Non-pigmented ciliary epithelial cell (primary cell): Measurements from ENCODE around the gene ALOX12B.
"Not testable (repeated sequence)": the region's sequence is repeated elsewhere in the genome, so short reads cannot be mapped to it uniquely, and the experiment has no call there.

Experiments
- DNase-seq: peaks from one replicate; pipeline ENCODE4 v3.0.0-alpha.2; 2010; ENCODE audit warnings: low read depth

ALOX12B gene

DNA sequence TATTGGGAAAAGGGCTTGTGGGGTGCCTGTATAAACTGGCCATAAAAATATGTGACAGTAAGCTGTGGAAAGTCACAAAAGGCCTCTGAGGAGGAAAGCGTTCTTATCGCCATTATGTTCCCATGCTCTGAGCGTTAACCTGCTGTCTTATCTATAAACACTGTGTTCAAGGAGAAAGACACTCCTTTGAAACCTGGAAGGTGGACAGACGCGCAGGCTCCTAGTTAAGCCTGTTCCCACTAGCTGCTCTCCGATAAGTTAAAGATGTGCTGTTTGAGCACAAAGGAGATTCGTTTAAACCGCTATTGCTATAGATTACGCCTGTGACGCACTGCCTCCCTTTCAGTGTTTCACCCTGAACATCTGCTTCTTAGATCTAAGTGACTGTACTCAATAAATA, 5.2 kb downstream of the ALOX12B start:
- no peak for DNase-seq

GRCh38 chr17:8081876-8082275, 5.6 kb downstream of the ALOX12B start:
- DNase-seq, result no peak

GRCh38 chr17:8080799-8081219, 6.7 kb downstream of the ALOX12B start:
- no peak for DNase-seq

GRCh38 chr17:8080208-8080798, 7.2 kb downstream of the ALOX12B start:
- no peak for DNase-seq

GRCh38 chr17:8079291-8080207, 8.0 kb downstream of the ALOX12B start:
- no peak for DNase-seq

DNA sequence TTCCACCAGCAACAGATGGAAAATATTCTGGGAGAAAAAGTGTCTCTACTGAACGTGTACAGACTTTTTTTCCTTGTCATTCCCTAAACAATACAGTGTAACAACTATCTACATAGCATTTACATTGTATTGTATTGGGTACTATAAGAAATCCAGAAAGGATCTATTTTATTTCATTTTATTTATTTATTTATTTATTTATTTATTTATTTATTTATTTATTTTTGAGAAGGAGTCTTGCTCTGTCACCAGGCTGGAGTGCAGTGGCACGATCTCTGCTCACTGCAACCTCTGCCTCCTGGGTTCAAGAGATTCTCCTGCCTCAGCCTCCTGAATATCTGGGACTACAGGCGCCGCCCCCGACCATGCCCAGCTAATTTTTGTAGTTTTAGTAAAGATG, 9.6 kb downstream of the ALOX12B start:
- DNase-seq, result not testable (repeated sequence)

DNA sequence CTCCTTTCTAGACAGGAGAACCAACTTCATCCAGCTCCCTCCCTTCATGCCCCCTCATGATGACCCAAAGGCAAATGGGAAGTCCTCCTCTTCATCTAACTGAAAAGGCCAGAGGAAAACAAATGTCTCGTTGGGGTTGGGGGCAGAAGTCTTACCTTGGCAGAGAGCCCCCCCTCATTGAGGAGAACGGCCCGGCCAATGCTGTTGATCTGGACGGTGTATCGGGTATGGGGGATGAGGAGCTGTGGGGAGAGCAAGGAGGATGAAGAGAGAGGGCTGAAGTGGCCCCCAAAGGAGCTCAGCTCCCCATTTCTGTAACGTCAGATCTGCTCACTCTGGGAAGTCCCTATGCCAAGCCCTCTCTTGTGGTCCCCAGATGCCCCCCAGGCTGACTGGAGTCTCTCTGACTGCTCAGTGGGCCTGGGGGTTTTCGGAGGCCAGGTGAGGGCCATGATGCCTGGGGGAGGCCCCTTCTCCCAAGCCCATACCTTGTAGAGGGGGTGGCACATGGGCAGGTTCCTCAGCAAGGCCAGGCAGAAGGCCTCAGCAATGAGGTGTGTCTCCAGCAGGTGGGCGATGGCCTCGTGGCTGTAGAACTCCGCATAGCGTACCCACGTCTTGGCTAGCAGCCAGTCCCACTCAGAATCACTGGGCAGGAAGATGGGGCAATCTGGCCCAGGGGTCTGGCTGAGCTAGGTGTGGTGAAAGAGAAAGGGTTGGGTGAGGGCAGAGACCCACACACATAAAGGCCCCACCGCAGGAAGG, 10.8 kb downstream of the ALOX12B start:
- DNase-seq, result no peak

DNA sequence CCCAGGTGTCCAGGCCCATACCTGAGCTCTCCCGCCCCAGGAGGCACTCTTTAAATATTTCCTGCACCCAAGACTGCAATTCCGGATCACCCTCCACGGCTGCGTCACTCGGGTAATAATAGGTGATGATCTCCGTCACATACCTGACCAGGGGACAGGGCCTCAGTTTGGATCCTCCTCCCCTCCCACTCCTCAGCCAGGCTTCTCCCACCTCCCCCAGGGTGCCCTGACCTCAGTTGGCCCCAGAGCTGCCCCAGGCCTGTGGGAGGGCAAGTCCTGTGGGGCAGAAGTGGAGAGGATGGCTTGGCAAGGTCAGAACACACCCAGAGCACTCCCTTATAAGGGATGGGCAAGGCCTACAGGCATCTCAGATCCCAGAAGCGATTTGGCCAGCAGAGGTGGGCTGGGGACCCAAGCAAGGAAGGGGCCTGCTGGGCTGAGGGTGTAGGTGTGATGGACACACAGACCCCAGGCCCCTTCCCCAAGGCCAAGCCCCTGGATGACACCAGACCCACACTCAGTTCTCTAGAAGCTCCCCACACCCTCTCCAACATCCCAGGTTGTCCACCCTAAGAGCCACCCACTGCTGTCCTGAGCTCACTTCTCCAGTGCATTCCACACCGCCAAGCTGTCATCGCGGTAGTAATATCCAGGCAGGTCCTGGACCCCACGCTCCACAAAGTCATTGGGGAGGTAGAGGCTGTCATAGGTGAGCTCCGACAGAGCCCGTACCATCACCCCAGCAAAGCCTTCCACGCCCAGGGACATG, 11.8 kb downstream of the ALOX12B start:
- no peak for DNase-seq

DNA sequence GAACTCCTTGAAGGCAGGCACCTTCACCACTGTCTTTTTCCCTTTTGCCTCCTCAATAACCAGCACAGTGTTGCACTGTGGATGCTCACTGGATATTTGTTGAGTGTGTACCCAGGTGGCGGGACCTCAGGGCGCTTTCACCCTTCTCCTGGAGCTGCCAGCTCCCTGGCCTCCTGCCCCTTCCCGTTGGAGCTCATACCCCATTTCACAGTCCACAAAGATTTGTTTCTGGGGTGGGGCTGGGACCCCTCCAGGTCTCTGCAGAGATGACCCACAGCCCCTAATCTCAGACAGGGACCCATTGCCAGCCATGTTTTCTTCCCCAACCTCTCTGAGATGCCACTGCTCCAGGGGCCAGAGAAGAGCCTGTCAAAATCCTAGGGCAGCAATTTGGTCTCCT, 12.4 kb downstream of the ALOX12B start:
- DNase-seq, result no peak

- DNase-seq, result no peak
Measured at GRCh38 chr17:8074554-8074953, 13.0 kb downstream of the ALOX12B start.

GRCh38 chr17:8073627-8074484, 13.7 kb downstream of the ALOX12B start:
- no peak for DNase-seq

- no peak for DNase-seq
Measured at GRCh38 chr17:8072729-8073461, 14.6 kb downstream of the ALOX12B start.

GRCh38 chr17:8072341-8072728, 15.2 kb downstream of the ALOX12B start:
- no peak for DNase-seq

DNA sequence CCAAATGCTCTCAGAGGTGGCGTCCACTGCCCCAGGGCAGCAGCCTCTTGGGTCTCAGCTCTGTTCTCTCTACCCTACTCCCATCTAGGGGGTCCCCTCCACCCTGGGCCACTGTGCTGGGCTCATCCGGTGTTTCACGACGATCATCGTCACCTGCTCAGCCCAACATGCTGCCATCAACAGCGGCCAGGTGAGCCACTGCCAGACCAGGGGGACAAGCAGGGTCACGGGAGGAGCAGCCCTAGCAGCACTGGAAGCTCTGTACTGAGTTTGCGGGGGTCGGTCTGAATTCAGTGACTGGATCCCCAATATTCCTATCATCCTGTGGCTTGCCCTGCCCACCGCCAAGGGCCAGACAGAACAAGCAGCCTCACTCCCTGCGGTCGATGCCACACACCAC, 16.0 kb downstream of the ALOX12B start:
- no peak for DNase-seq

GRCh38 chr17:8069587-8069860, 18.0 kb downstream of the ALOX12B start:
- no peak for DNase-seq

- DNase-seq, result no peak
Measured at GRCh38 chr17:8068736-8069586, 18.6 kb downstream of the ALOX12B start.

DNA sequence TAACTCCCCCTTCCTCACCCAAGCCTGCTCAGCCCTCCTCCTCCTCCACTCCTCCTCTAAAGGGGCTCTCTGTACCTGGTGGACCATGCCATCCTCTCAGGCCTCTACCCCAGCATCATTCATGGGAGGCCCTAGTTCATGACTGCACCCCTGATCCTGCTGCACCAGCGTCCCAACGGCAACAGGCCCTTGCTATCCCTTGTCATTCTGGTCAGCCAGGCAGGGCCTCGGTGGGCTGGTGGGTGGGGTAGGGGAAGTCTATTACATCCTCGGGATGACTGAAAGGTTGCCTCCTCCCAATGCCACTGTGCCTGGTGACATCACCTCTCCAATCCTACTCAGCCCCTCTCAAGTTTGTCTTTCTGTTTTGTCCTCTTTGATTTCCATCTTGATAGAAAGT, 19.7 kb downstream of the ALOX12B start:
- no peak for DNase-seq

GRCh38 chr17:8066841-8067775, 20.4 kb downstream of the ALOX12B start:
- no peak for DNase-seq
